ENCODE measurements around the gene GALNT11.

Gene GALNT11

GRCh38 chr7:152046531-152046930 lies 21.1 kb downstream of the GALNT11 start:
- Histone ChIP-seq H2BK15ac (replicated peaks; ENCODE audit: low read depth) (no peak overlapping the region), H3K27me3 (ENCODE audit: insufficient read depth, low read length, poor library complexity) (no peaks in the 10 kb centered on the region), H3K56ac (ENCODE audit: low read length) (no peak overlapping the region), H2AK5ac (ENCODE audit: low read length) (no peak overlapping the region), H4K8ac (ENCODE audit: low read depth, low read length) (no peak overlapping the region), H3K9ac (ENCODE audit: low read length) (no peak overlapping the region), H3K4me1 (ENCODE audit: control insufficient read depth, low read depth, low read length) (no peaks in the 10 kb centered on the region), H2BK120ac (ENCODE audit: low read depth, low read length) (no peak overlapping the region), H4K5ac (ENCODE audit: low read length) (no peak overlapping the region), H3K4me2 (ENCODE audit: low read length) (no peak overlapping the region), H3K18ac (ENCODE audit: low read length) (no peak overlapping the region), H2BK5ac (ENCODE audit: low read length) (no peak overlapping the region), H3K79me1 (ENCODE audit: low read length) (peaks cover 9% of the 10 kb centered on the region), H3K27ac (ENCODE audit: low read depth, low read length) (no peak overlapping the region), H3K36me3 (ENCODE audit: control insufficient read depth, insufficient read depth, low read length) (no peaks in the 10 kb centered on the region), H3K4me3 (ENCODE audit: low read length) (no peak overlapping the region), H3K79me2 (ENCODE audit: control insufficient read depth, insufficient read depth, low read length) (no peaks in the 10 kb centered on the region), H3K4ac (ENCODE audit: low read depth, low read length) (no peak overlapping the region), H3K23ac (ENCODE audit: low read length) (no peak overlapping the region)
- DNase-seq, result no peak

- no CpG with 5 or more reads among the region's 2 CpGs for WGBS (ENCODE audit: extremely low coverage, insufficient coverage, low lambda C conversion rate)
- no peak for DNase-seq
Measured at GRCh38 chr7:152048051-152048450, 22.6 kb downstream of the GALNT11 start.

GRCh38 chr7:152050547-152050971 lies 25.1 kb downstream of the GALNT11 start:
- Histone ChIP-seq H3K4ac (ENCODE audit: low read depth, low read length) (no peak overlapping the region), H2BK15ac (replicated peaks; ENCODE audit: low read depth) (no peak overlapping the region), H3K79me1 (ENCODE audit: low read length) (peaks cover 9% of the 10 kb centered on the region), H3K27me3 (ENCODE audit: insufficient read depth, low read length, poor library complexity) (no peaks in the 10 kb centered on the region), H2BK5ac (ENCODE audit: low read length) (no peak overlapping the region), H3K4me1 (ENCODE audit: control insufficient read depth, low read depth, low read length) (no peaks in the 10 kb centered on the region), H3K23ac (ENCODE audit: low read length) (no peak overlapping the region), H2AK5ac (ENCODE audit: low read length) (no peak overlapping the region), H3K4me3 (ENCODE audit: low read length) (no peak overlapping the region), H4K5ac (ENCODE audit: low read length) (no peak overlapping the region), H3K79me2 (ENCODE audit: control insufficient read depth, insufficient read depth, low read length) (no peaks in the 10 kb centered on the region), H3K4me2 (ENCODE audit: low read length) (no peak overlapping the region), H3K36me3 (ENCODE audit: control insufficient read depth, insufficient read depth, low read length) (no peaks in the 10 kb centered on the region), H3K56ac (ENCODE audit: low read length) (peak overlapping the region; percentile 42), H3K18ac (ENCODE audit: low read length) (no peak overlapping the region), H2BK120ac (ENCODE audit: low read depth, low read length) (no peak overlapping the region), H3K9ac (ENCODE audit: low read length) (no peak overlapping the region), H4K8ac (ENCODE audit: low read depth, low read length) (no peak overlapping the region), H3K27ac (ENCODE audit: low read depth, low read length) (no peak overlapping the region)
- no CpG with 5 or more reads among the region's 4 CpGs for WGBS (ENCODE audit: extremely low coverage, insufficient coverage, low lambda C conversion rate)
- peak; percentile 22 for DNase-seq

More at GRCh38 chr7:152048051-152048450, 22.6 kb downstream of the GALNT11 start:
- Histone ChIP-seq H3K23ac (ENCODE audit: low read length) (no peak overlapping the region), H2AK5ac (ENCODE audit: low read length) (no peak overlapping the region), H3K9ac (ENCODE audit: low read length) (no peak overlapping the region), H3K18ac (ENCODE audit: low read length) (no peak overlapping the region), H4K8ac (ENCODE audit: low read depth, low read length) (no peak overlapping the region), H3K4me2 (ENCODE audit: low read length) (no peak overlapping the region), H3K79me2 (ENCODE audit: control insufficient read depth, insufficient read depth, low read length) (no peaks in the 10 kb centered on the region), H3K4me3 (ENCODE audit: low read length) (no peak overlapping the region), H4K5ac (ENCODE audit: low read length) (no peak overlapping the region), H3K27ac (ENCODE audit: low read depth, low read length) (no peak overlapping the region), H3K56ac (ENCODE audit: low read length) (no peak overlapping the region), H2BK120ac (ENCODE audit: low read depth, low read length) (no peak overlapping the region), H2BK5ac (ENCODE audit: low read length) (no peak overlapping the region), H3K27me3 (ENCODE audit: insufficient read depth, low read length, poor library complexity) (no peaks in the 10 kb centered on the region), H3K79me1 (ENCODE audit: low read length) (peaks cover 9% of the 10 kb centered on the region), H3K4me1 (ENCODE audit: control insufficient read depth, low read depth, low read length) (no peaks in the 10 kb centered on the region), H3K4ac (ENCODE audit: low read depth, low read length) (no peak overlapping the region), H3K36me3 (ENCODE audit: control insufficient read depth, insufficient read depth, low read length) (no peaks in the 10 kb centered on the region), H2BK15ac (replicated peaks; ENCODE audit: low read depth) (no peak overlapping the region)

GRCh38 chr7:152051968-152052367 lies 26.5 kb downstream of the GALNT11 start:
- Histone ChIP-seq H3K4me3 (ENCODE audit: low read length) (no peak overlapping the region), H3K23ac (ENCODE audit: low read length) (no peak overlapping the region), H3K4me2 (ENCODE audit: low read length) (no peak overlapping the region), H3K79me1 (ENCODE audit: low read length) (peaks cover 9% of the 10 kb centered on the region), H3K27me3 (ENCODE audit: insufficient read depth, low read length, poor library complexity) (no peaks in the 10 kb centered on the region), H3K36me3 (ENCODE audit: control insufficient read depth, insufficient read depth, low read length) (no peaks in the 10 kb centered on the region), H3K27ac (ENCODE audit: low read depth, low read length) (no peak overlapping the region), H2BK15ac (replicated peaks; ENCODE audit: low read depth) (no peak overlapping the region), H3K18ac (ENCODE audit: low read length) (no peak overlapping the region), H2BK120ac (ENCODE audit: low read depth, low read length) (no peak overlapping the region), H3K56ac (ENCODE audit: low read length) (no peak overlapping the region), H3K9ac (ENCODE audit: low read length) (no peak overlapping the region), H2AK5ac (ENCODE audit: low read length) (no peak overlapping the region), H2BK5ac (ENCODE audit: low read length) (no peak overlapping the region), H3K79me2 (ENCODE audit: control insufficient read depth, insufficient read depth, low read length) (no peaks in the 10 kb centered on the region), H4K8ac (ENCODE audit: low read depth, low read length) (no peak overlapping the region), H3K4ac (ENCODE audit: low read depth, low read length) (no peak overlapping the region), H3K4me1 (ENCODE audit: control insufficient read depth, low read depth, low read length) (no peaks in the 10 kb centered on the region), H4K5ac (ENCODE audit: low read length) (no peak overlapping the region)
- DNase-seq, result no peak
- WGBS (ENCODE audit: extremely low coverage, insufficient coverage, low lambda C conversion rate), result no CpG with 5 or more reads among the region's 3 CpGs

GRCh38 chr7:152052771-152053170 lies 27.3 kb downstream of the GALNT11 start:
- Histone ChIP-seq H2BK15ac (replicated peaks; ENCODE audit: low read depth) (no peak overlapping the region), H3K4me3 (ENCODE audit: low read length) (no peak overlapping the region), H2BK120ac (ENCODE audit: low read depth, low read length) (no peak overlapping the region), H3K9ac (ENCODE audit: low read length) (no peak overlapping the region), H3K4me2 (ENCODE audit: low read length) (no peak overlapping the region), H3K79me1 (ENCODE audit: low read length) (peaks cover 9% of the 10 kb centered on the region), H3K36me3 (ENCODE audit: control insufficient read depth, insufficient read depth, low read length) (no peaks in the 10 kb centered on the region), H3K56ac (ENCODE audit: low read length) (no peak overlapping the region), H3K27ac (ENCODE audit: low read depth, low read length) (no peak overlapping the region), H3K18ac (ENCODE audit: low read length) (no peak overlapping the region), H4K8ac (ENCODE audit: low read depth, low read length) (no peak overlapping the region), H4K5ac (ENCODE audit: low read length) (no peak overlapping the region), H3K27me3 (ENCODE audit: insufficient read depth, low read length, poor library complexity) (no peaks in the 10 kb centered on the region), H3K4ac (ENCODE audit: low read depth, low read length) (peak overlapping the region; percentile 55), H2BK5ac (ENCODE audit: low read length) (no peak overlapping the region), H3K79me2 (ENCODE audit: control insufficient read depth, insufficient read depth, low read length) (no peaks in the 10 kb centered on the region), H3K4me1 (ENCODE audit: control insufficient read depth, low read depth, low read length) (no peaks in the 10 kb centered on the region), H3K23ac (ENCODE audit: low read length) (no peak overlapping the region), H2AK5ac (ENCODE audit: low read length) (no peak overlapping the region)
- no peak for DNase-seq
- WGBS (ENCODE audit: extremely low coverage, insufficient coverage, low lambda C conversion rate), result no CpG with 5 or more reads among the region's 4 CpGs

- WGBS (ENCODE audit: extremely low coverage, insufficient coverage, low lambda C conversion rate), result no CpG with 5 or more reads among the region's 8 CpGs
- DNase-seq, result no peak
- H3K4me1 ChIP-seq (ENCODE audit: control insufficient read depth, low read depth, low read length), result no peaks in the 10 kb centered on the region
Measured at GRCh38 chr7:152054367-152055230, 29.1 kb downstream of the GALNT11 start.

More at GRCh38 chr7:152054367-152055230, 29.1 kb downstream of the GALNT11 start:
- no peak overlapping the region for H4K5ac ChIP-seq (ENCODE audit: low read length)
- no peak overlapping the region for H3K4ac ChIP-seq (ENCODE audit: low read depth, low read length)
- no peak overlapping the region for H3K4me2 ChIP-seq (ENCODE audit: low read length)
- no peak overlapping the region for H3K23ac ChIP-seq (ENCODE audit: low read length)
- H3K4me3 ChIP-seq (ENCODE audit: low read length), result no peak overlapping the region
- H3K79me1 ChIP-seq (ENCODE audit: low read length), result peaks cover 7% of the 10 kb centered on the region
- H3K18ac ChIP-seq (ENCODE audit: low read length), result no peak overlapping the region
- no peak overlapping the region for H2AK5ac ChIP-seq (ENCODE audit: low read length)
- no peak overlapping the region for H2BK120ac ChIP-seq (ENCODE audit: low read depth, low read length)
- no peaks in the 10 kb centered on the region for H3K27me3 ChIP-seq (ENCODE audit: insufficient read depth, low read length, poor library complexity)
- no peaks in the 10 kb centered on the region for H3K36me3 ChIP-seq (ENCODE audit: control insufficient read depth, insufficient read depth, low read length)
- H3K56ac ChIP-seq (ENCODE audit: low read length), result no peak overlapping the region
- H3K27ac ChIP-seq (ENCODE audit: low read depth, low read length), result no peak overlapping the region
- H3K79me2 ChIP-seq (ENCODE audit: control insufficient read depth, insufficient read depth, low read length), result no peaks in the 10 kb centered on the region
- H2BK5ac ChIP-seq (ENCODE audit: low read length), result no peak overlapping the region
- no peak overlapping the region for H4K8ac ChIP-seq (ENCODE audit: low read depth, low read length)
- H3K9ac ChIP-seq (ENCODE audit: low read length), result no peak overlapping the region
- no peak overlapping the region for H2BK15ac ChIP-seq (replicated peaks; ENCODE audit: low read depth)

Data from mesendoderm (in vitro differentiated cells).